GM04504 (cell line): Measurements from ENCODE around the gene DGKG.

Experiments used
- DNase-seq: peaks from one replicate; pipeline ENCODE4 v3.0.0-alpha.2; 2012; ENCODE audit warnings: low read depth

The DGKG gene

GRCh38 chr3:186361762-186362536 is at the start of gene DGKG:
Gene DGKG (minus strand): TSS chr3:186362234. CDS start chr3:186320459, 41,775 bp downstream.
- DNase-seq = no peak

- DNase-seq = no peak
Measured at GRCh38 chr3:186411089-186411488, 49.1 kb upstream of the DGKG start.

- no peak for DNase-seq
Measured at GRCh38 chr3:186406669-186407635, 44.9 kb upstream of the DGKG start.

- no peak for DNase-seq
Measured at GRCh38 chr3:186401556-186401955, 39.5 kb upstream of the DGKG start.

- no peak for DNase-seq
Measured at GRCh38 chr3:186400662-186401061, 38.6 kb upstream of the DGKG start.

GRCh38 chr3:186400026-186400425 is 38.0 kb upstream of the DGKG start:
- DNase-seq = no peak

- DNase-seq = no peak
Measured at GRCh38 chr3:186394566-186395217, 32.7 kb upstream of the DGKG start.

- DNase-seq = no peak
Measured at GRCh38 chr3:186386883-186387560, 25.0 kb upstream of the DGKG start.

GRCh38 chr3:186385856-186386602 is 24.0 kb upstream of the DGKG start:
- DNase-seq = no peak

- no peak for DNase-seq
Measured at GRCh38 chr3:186383026-186383993, 21.3 kb upstream of the DGKG start.

- DNase-seq = no peak
Measured at GRCh38 chr3:186382217-186382885, 20.3 kb upstream of the DGKG start.

GRCh38 chr3:186381424-186382216 is 19.6 kb upstream of the DGKG start:
- no peak for DNase-seq

GRCh38 chr3:186380622-186381380 is 18.8 kb upstream of the DGKG start:
- DNase-seq = no peak

- no peak for DNase-seq
Measured at GRCh38 chr3:186375443-186375842, 13.4 kb upstream of the DGKG start.

- no peak for DNase-seq
Measured at GRCh38 chr3:186374376-186374775, 12.3 kb upstream of the DGKG start.

- no peak for DNase-seq
Measured at GRCh38 chr3:186369217-186369616, 7.2 kb upstream of the DGKG start.

- no peak for DNase-seq
Measured at GRCh38 chr3:186368717-186369116, 6.7 kb upstream of the DGKG start.

- DNase-seq = no peak
Measured at GRCh38 chr3:186368176-186368575, 6.1 kb upstream of the DGKG start.
